HK-2 (cell line): ENCODE results near the gene ZNF740.

Experiments
- DNase-seq: peaks from one replicate; pipeline ENCODE4 v3.0.0-alpha.2; 2018; ENCODE audit not compliant: unreplicated experiment

ZNF740 gene

GRCh38 chr12:53226815-53227214, 46.3 kb downstream of the ZNF740 start:
- no peak for DNase-seq

- DNase-seq: no peak
Observed at GRCh38 chr12:53227341-53227740, 46.8 kb downstream of the ZNF740 start.

GRCh38 chr12:53227836-53228235, 47.3 kb downstream of the ZNF740 start:
- DNase-seq: no peak

- DNase-seq: no peak
Observed at GRCh38 chr12:53229454-53229853, 48.9 kb downstream of the ZNF740 start.

GRCh38 chr12:53230108-53230845, 49.8 kb downstream of the ZNF740 start:
- DNase-seq: no peak

GRCh38 chr12:53231671-53231920, 51.1 kb downstream of the ZNF740 start:
- DNase-seq: no peak

- peak; percentile 83 for DNase-seq
Observed at GRCh38 chr12:53231921-53232645, 51.6 kb downstream of the ZNF740 start, which contains the start of gene RARG. Gene RARG (minus strand): TSS chr12:53232209. CDS start chr12:53227545, 4,664 bp downstream.

- peak; percentile 48 for DNase-seq
Observed at GRCh38 chr12:53232646-53233461, 52.3 kb downstream of the ZNF740 start.

- no peak for DNase-seq
Observed at GRCh38 chr12:53233671-53234121, 53.2 kb downstream of the ZNF740 start.

- DNase-seq: no peak
Observed at GRCh38 chr12:53234271-53234914, 53.9 kb downstream of the ZNF740 start.

GRCh38 chr12:53235164-53235563, 54.6 kb downstream of the ZNF740 start:
- DNase-seq: no peak

GRCh38 chr12:53235742-53236442, 55.4 kb downstream of the ZNF740 start:
- DNase-seq: no peak

GRCh38 chr12:53236443-53237111, 56.1 kb downstream of the ZNF740 start:
- no peak for DNase-seq

GRCh38 chr12:53239643-53240258, 59.2 kb downstream of the ZNF740 start:
- DNase-seq: no peak

- DNase-seq: no peak
Observed at GRCh38 chr12:53241623-53242412, 61.3 kb downstream of the ZNF740 start.

GRCh38 chr12:53244337-53244736, 63.8 kb downstream of the ZNF740 start:
- no peak for DNase-seq
